Hindlimb muscle (tissue), 1 donor: ENCODE data around the gene FGF12. TPM values are rescaled to one million over a fixed set of nuclear protein-coding genes. Genes with fewer than 3 reads are reported as not detected.
A peak's percentile ranks its signal among the peaks of the same experiment; 100 is the strongest.
"Not testable (repeated sequence)": the region's sequence is repeated elsewhere in the genome, so short reads cannot be mapped to it uniquely, and the experiment has no call there.

ENCODE experiments used
- DNase-seq: peaks from one replicate; pipeline ENCODE4 v3.0.0-alpha.2; 2013
- polyA plus RNA-seq: library from polyadenylated mRNA; unstranded; fragments of 120-200 nt; gene quantifications from one replicate; pipeline ENCODE4 v1.2.1, GENCODE V29; 2013; ENCODE audit not compliant: insufficient read length

The FGF12 gene
- polyA plus RNA-seq, 1 donor = 2.9 TPM

DNA sequence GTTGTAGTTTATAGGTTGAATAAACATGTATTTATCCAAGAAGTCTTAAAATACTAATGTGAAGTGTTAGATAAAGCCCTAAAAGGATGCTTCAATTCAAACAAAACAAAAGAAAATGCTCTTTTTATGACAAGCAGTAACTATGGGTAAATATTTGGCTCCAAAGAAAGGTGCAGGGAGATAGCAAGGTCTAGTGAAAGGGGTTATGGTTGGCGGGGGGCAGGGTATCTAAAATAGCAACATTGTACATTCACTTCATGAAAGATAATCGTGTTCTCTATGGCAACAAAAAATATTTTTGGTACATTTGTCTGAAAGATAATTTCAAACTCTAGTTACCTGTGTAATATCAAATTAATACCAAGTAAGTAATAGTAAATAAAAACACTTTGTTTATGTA is 149.5 kb downstream of the FGF12 start:
- no peak for DNase-seq

DNA sequence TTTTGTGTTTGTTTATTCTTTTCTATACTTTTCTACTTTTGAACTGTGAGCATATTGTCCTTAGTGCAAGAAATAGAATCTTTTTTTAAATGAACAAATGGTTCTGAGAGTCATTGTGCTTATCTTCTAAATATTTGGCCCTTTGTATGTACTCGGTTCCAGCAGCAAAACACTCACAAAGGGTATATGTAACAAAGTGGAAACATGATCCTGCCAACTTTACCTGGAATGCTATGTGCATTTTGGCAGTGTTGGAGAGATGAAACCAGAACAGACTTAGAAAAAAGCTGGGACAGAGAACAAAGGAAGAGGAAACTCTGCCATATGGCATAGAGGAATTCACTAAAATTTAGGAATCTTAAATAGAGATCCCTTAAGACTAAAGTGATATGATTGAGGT is 150.1 kb downstream of the FGF12 start:
- DNase-seq = no peak

DNA sequence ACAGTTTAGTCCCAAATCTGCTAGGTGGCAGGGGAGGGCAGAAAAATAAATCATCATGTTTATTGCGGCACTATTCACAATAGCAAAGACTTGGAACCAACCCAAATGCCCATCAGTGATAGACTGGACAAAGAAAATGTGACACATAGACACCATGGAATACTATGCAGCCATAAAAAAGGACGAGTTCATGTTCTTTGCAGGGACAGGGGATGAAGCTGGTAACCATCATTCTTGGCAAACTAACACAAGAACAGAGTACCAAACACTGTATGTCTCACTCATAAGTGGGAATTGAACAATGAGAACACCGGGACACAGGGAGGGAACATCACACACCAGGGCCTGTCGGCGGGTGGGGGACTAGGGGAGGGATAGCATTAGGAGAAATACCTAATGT is 150.6 kb downstream of the FGF12 start:
- not testable (repeated sequence) for DNase-seq

DNA sequence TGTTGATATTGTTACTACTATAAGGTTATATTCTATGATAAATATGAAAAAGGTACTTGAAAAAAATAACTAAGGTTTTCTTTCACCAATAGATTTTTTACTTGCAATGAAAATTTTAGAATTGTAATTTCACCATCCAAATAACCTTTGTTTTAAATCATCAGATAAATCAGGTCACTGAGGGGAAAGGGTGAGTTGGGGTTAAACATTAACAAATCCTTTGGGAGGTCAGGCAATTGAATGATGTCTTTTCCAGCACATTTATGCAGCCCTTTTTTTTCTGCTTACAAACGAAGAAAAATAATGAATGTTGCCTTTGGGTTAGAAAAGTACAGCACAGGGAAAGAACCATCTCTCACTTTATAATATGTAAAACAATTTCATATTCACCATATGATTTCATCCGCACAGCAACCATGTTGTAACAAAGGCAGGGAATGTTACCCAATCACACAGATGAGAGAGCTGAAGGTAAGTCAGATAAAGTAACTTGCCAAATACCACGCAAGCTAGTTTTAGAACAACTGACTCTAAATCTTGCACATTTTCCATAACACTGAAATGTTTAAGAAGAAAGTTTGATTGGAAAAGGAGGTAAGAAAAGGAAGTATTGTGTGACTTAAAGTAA is 151.3 kb downstream of the FGF12 start:
- DNase-seq = no peak

DNA sequence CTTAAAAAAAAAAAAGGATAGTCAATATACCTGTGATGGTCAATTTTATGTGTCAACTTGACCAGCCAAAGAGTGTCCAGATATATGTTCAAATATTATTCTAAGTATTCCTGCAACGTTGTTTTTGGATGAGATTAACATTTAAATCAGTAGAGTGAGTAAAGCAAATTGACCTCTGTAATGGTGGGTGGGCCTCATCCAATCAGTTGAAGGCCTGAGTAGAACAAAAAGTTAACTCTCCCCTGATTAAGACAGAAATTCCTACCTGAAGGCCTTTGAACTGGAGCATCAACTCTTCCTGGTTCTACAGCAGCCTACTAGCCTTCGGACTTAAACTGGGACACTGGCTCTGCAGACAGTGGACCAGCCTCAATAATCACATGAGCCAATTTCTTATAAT is 154.1 kb downstream of the FGF12 start:
- no peak for DNase-seq

DNA sequence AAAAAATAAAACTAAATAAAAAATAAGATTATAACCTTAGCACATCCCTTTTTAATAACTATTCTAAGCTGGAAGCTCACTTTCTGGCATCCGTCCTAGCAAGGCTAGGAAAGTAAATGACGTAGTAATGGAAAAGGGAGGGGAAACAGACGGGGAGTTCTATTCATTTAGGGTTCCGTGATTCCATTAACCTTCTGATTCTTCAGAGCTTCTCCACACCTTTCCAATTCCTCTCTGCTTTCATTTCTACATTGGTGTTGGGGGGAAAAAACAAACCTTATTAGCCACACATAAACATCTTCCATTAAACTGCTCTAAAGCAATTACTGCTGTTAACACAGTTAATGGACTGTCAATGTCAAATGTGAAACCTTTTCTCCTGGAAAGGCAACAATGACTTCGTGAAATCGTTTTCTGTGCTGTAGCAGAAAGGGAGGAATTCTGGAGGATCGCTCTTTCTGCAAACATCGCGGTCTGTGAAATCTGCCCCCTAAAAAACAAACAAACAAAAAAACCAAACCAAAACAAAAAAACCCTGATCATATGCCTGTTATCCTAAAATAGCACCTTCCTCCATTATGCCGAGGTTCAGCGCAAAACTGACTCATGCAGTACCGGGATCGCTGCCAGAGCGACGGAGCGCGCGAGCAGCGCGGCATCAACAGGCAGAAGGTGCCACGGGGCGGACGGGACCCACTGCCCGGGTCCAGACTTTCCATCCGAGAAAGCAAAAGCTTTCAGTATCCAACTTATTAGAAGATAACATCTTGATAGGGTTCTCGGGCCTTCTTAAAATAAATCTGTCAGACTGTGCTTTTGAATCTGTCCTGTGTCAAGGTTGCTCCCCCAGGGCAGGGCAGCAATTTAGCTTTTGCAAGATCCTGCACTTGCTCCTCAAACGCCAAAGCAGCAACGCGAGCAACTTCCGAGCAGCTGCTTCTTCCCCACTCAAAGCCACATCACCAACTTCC is 156.2 kb downstream of the FGF12 start:
- peak; percentile 51 for DNase-seq

DNA sequence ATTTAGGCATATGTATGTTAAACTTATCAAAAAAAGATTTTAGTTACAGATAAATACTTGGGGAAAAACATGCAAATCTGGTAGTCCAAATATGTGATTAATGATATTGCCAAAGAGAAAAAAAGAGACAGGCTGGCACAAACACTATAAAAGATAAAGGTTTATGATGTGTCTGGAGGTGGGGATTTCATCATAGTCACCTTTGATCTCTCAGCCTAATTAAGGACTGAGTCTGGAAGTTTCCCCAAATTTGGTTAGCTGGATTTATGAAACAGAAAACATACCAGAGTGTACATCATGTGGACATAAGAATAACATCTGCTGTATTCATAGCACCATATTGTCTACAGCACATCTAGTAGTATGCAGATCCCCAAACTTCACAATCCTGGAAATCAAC is 157.0 kb downstream of the FGF12 start:
- DNase-seq = no peak

DNA sequence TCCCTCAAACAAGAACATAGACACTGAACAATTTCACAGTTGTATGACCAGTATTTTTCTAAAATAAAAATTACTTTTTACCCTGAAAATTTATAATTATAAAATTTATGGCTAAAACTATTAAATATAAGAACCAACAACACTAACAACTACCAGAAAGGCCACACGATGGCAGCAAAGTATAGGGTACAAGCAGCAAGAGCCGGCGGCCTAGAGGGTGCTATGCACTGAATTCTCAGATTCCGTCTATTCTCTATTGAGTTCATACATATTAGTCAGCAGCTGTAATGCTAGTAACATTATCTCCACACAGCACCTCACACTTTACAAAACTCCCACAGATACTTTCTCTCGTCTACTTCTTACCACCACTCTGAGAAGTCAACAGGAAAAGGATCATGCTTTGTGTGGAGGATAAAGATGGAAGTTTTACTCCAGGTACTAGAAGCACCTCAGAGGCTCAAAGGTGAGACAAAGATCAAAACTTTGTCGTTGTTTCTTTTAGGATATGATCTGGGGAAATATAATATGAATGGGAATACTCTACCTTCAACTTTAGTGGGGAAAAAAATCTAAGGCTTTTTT is 160.5 kb downstream of the FGF12 start:
- peak; percentile 71 for DNase-seq

DNA sequence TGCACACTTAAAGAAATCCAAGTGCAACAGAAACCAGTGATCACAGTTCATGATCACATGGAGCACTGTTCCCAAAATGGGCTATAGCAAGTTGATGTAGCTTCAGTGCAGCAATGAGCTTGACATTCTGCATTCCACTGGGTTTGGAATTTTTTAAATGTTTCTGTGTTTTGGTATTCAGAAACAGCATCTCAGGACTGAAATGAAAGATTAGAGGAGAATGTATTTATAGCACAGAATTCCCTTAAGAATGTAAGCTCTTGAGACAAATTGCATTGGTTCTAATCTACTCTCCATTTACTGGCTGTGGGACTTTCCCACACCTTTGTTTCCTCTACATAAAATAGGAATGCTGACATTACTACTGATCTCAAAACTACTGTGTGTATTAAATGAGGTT is 162.7 kb downstream of the FGF12 start:
- no peak for DNase-seq

DNA sequence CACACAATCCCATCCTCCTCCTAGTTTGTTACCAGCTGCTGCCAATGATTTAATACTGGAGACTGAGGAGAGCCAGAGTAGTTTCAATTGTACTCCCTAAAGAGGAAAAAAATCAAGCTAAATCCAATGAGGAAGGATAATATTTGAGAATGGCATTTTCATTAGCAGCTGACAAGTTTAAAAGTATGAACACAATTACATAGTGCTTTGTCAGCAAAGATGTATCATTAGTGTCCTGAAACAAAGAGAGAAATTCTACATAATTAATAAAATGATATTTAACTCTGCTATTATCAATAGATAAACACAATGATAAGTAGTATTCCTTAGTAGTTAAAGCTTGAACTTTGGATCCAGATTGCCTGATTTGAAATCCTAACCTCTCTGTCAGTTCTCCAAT is 163.9 kb downstream of the FGF12 start:
- no peak for DNase-seq

DNA sequence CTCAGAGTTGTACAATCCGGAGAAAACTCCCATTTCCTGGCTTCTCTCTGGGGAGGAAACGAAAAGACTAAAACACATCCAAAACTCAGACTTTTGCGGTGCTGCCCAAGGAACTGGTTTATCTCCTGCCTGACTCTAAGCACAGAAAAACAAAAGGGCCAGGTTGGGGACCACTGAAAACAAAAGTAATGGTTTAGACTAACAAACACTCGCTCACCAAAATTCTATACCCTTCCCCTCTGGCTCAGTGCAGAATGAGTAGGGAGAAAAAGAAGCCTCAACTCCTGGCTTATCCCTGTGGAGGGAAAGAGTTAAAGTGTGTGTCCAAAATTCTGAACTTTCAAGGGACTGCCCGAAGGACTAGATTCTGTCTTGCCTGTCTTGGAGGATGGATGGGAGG is 173.6 kb downstream of the FGF12 start:
- no peak for DNase-seq

DNA sequence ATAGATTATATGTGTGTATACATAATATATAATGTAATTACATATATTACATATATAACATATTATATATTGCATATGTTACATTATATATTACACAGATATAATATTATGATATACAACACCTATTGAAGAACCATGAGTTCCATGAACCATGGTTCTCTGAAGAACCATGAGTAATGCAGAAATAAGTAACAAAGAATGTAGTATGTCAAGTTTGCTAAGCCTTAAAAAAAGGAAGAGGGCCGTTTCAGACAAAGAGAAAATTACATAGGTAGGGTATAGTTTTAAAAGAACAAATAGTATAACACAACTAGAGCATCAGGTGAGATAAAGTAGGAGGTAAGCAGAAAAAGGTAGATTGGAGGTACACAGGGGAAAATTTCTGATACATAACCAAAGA is 177.0 kb downstream of the FGF12 start:
- no peak for DNase-seq

DNA sequence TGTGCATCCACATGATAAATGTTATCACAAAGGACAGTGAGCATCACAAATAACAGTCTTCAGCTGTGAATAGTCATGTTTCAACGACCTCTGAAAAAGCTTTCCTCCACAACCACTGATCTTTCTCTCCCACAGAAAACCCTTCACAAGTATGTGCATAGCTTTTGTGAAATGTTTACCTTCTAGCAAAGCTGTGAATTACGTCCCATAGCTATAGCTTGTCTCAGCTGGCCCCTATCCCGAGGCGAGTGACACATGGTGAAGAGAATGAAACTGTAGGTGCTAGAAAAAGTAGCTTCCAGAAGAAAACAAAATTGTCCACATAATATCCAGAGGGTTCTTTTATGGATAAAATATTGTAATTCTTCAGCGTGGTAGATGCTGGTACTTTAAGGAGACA is 182.0 kb downstream of the FGF12 start:
- DNase-seq = no peak

DNA sequence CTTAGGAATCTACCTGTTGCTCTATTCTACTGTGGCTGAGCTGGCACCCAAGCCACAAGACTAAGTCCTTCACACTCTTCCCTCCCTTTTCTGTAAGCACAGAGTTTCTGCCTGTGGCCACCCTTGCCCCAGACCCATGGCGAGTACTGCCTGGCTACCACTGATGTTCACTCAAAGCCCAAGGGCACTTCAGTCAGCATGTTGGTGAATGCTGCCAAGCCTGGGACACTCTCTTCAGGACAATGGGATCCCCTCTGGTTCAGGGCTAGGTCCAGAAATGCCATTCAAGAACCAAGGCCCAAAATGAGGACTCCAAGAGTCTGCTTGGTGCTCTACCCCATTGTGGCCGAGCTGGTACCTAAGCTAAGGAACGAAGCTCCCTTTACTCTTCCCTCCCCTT is 184.2 kb downstream of the FGF12 start:
- DNase-seq = no peak

DNA sequence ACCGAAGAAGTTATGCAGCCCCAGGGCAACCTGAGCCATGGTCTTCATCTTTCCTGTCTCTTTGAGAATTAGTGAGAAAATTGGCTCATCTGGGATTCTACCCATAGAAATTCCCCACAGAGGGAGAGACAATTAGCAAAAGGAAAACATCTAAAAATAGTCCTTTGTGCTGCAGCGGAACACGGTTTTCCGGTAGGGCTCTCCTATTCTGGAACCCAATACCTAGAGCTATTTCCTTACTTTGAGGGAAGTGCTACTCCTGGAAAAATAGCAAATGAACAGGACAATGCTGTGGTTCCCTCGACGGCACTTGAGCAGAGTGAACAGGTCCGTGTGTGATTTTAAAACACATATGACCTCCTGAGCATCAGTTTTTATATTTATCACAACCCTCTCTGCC is 210.5 kb downstream of the FGF12 start:
- no peak for DNase-seq

DNA sequence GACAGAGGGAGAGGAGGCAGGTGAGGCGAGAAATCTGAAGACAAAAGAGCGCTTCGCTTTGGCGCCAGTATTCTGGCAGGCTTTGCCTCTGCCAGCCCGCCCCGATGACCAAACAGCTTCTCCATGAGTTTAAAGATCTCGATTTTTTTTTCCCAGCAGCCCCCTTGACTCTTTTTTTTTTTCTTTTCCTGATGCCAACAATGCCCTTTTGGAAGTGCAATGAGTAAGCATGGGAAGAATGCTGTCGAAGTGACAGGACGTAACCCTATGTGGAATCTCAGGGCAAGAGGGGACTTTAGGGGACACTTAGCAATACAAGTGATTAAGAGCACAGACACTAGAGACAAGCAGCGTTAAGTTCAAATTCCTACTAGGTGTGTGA is 211.7 kb downstream of the FGF12 start:
- DNase-seq = no peak

DNA sequence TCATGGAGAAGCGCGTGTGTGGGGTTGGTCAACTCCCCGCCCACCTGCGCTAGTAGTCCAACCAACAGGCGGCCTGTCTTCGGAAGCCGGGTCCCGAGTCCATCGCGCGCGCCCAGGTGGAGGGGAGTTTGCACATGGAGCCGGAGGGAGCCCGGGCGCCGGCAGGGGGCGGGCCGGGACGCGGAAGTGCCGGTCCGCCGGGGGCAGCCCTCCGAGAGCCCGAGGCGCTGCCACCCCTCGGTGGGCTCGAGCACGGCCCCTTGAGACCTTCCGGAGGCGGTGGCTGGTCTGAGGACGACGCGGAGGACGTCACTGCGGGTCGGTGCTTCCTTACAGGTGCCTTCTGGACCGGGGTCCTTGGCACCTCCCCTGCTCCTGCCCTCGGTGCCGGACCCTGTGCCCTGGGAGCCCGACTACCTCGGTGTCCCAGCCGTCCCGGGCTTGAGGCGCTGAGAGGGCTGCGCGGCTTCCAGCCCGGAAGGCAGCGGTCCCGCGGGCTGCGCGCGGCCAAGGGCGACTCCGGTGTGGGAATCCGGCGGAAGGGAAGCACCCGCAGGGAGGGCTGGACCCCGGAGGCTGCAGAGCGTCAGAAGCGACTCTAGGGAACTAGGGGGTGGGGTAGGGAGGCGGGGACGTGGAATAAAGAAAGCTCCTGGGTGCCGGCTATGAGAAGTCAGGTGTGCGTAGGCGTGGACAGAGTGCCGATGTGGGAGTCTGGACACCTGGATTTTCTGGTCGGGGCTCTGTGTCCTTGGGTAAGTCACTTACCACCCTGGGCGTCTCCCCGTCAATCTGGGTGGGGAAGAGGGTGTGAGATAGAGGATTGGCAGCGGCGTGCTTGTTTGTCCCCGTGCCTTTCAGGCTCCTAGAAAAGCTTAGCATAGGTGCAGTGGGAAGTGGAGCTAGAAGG is 212.3 kb downstream of the FGF12 start:
- DNase-seq = no peak

DNA sequence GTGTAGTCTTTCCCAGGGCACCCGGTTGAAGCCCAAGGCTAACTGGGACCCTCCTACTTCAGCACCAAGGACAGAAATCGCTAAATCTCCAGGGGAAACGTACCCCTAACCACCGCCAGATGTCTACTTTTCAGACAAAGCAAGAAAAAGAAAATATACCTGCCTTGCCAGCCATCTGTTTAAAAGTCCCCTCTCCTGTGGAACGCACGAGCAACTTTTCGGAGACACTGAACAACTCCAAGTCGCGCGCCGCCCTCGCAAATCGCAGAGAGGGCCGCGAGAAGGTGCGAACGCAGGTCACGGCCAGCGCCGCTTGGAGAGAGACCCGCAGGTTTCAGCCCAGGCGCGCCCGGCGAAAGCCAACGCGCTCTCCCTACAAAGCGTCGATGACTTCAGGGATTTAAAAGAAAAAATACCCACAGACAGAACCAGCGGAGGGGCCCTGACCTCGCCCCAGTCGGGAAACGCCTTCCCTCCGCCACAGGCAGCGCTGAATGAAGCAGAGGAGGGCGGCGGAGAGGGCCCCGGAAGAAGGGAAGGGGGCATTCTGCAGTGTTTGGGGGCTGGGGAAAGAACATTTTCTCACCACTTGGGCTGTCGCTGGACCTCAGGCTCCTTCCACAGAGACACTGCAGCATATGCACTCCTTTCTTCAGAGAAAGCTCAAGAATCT is 213.1 kb downstream of the FGF12 start:
- no peak for DNase-seq

DNA sequence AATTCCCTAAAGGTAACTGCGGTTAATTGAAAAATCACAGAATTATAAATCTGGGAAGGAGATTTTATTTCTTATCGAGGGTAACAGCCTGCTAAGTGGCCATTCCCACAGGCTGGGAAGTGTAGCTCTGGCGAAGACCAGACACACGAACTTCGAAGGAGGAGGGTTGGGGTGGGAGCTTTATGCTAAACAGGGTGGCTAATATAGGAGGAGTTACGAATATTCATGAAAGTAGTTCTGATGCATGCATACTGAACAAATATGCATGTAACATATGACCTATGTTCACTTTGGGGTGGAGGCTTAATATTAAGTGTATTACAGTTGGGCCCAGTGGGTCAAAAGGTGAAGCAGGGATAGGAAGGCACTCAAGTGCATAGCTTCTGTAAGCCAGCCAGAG is 221.6 kb downstream of the FGF12 start:
- no peak for DNase-seq

DNA sequence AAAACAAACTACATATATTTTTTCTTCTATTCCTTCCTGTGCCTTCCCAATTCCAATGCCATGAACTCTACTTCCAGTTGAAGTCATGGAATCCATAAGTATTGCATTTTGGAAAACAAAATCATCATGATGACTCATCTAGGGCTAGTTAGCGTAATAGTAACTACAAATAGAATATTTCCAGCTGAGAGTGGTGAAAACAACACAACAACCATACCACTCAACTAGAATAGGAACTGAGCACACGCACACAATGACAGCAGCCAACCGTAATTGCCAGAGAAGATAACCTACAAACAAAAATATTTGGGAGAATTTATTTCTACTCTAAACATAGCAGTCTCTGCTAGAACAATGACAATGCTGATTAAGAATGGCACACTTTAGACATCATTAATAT is 225.9 kb downstream of the FGF12 start:
- DNase-seq = no peak

DNA sequence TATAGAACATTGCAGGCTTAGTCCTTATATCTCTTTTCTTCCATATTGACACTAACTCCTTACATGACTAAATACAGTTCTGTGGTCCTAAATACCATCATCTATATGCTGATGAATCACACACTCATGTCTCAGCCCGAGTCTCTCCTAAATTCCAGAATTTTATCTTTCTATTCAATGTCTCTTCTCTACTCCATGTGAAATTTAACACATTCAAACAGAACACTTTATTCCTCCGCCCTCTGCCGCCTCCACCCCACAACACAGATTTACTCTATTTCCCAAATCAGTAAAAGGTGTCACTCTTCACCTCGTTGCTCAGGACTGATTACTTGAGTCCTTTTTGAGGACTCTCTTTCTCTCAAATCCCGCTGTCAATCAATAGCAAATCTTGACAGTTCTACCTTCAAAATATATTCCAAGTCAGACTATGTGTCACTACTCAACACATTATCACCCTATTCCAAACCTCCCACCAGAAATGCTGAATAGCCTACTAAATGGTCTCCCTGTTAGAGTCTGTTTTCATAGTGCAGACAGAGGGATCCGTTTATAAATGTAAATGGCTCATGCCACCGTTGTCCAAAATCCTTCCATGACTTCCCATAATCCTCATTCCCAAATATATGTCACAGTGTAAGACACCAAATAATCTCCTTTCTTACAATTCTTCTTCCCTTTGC is 230.3 kb downstream of the FGF12 start:
- DNase-seq = no peak

DNA sequence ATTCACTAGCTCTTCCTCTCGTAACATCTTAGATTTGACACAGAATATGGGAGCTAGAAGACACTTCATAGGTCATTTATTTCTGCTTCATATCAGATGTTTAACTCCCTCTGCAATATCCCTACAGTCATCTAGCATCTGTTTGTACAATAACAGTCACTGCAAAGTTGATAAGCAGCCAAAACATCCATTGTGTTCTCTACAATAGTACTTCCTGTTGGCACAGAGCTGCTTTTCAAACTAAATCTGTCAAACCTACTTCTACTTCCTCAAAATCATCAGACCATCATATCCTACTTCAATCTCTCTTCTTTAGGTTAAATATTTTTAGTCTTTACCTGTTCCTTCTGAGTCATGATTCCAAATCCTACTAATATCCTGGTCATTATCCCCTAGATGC is 233.2 kb downstream of the FGF12 start:
- no peak for DNase-seq
